Effector memory CD8-positive, alpha-beta T cell (primary cell): Measurements from ENCODE around the gene GPR37.

ENCODE experiments used
- ATAC-seq: fragments of 150-1000 bp; cut with Tn5 transposase; replicated peaks from 2 replicates; pipeline ENCODE4 v1.10.0; 2021; ENCODE audit warnings: mild to moderate bottlenecking, moderate library complexity
- DNase-seq, 3 experiments: peaks; one replicate each; pipeline ENCODE4 v3.0.0; 2021
- H3K27ac Mint-ChIP-seq, 2 donors: one replicate each; pipeline ENCODE4 v1.8.0; 2022; ENCODE audit warnings: mild to moderate bottlenecking in 2 of 2, mixed read lengths in 2 of 2, moderate library complexity in 2 of 2
- H3K27me3 Mint-ChIP-seq, 2 donors: one replicate each; pipeline ENCODE4 v1.8.0; 2022; ENCODE audit warnings: mixed read lengths in 2 of 2
- H3K36me3 Mint-ChIP-seq: one replicate; pipeline ENCODE4 v1.8.0; 2022; ENCODE audit warnings: mild to moderate bottlenecking, moderate library complexity, mixed read lengths; ENCODE audit not compliant: insufficient read depth
- H3K4me1 Mint-ChIP-seq, 2 donors: one replicate each; pipeline ENCODE4 v1.8.0; 2022; ENCODE audit warnings: low read depth in 2 of 2, mixed read lengths in 2 of 2
- H3K4me3 Mint-ChIP-seq, 2 donors: one replicate each; pipeline ENCODE4 v1.8.0; 2022; ENCODE audit warnings: mild to moderate bottlenecking in 2 of 2, mixed read lengths in 2 of 2, moderate library complexity in 2 of 2
- H3K9me3 Mint-ChIP-seq, 2 donors: one replicate each; pipeline ENCODE4 v1.8.0; 2022; ENCODE audit warnings: mixed read lengths in 2 of 2

Gene GPR37

DNA sequence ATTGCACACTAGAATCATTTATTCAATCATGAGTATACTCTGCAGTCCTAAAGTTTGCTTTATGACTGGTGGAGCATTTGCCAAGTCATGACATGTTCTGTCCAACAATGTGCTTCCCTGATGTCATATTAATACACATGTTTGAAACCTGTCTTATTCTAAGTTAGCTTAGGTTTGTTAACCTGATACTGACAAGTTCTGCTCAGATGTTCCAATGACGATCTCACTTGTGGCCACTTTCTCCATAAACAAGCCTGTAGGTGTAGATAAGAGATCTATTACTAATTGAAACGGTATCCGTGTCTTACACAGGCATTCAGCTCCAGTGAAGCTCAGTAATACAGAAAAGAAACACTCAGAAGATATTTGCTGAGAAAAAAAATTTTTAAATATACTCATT is 64.9 kb downstream of the GPR37 start:
- DNase-seq (no peak), ATAC-seq (no peak)
- no peak overlapping the region for H3K27ac Mint-ChIP-seq
- H3K36me3 Mint-ChIP-seq = no peaks in the 10 kb centered on the region
- no peak overlapping the region for H3K4me3 Mint-ChIP-seq
- H3K27me3 Mint-ChIP-seq = no peaks in the 10 kb centered on the region
- no peaks in the 10 kb centered on the region for H3K4me1 Mint-ChIP-seq
- H3K9me3 Mint-ChIP-seq = peaks cover 0 to 4% of the 10 kb centered on the region in 2 donors

DNA sequence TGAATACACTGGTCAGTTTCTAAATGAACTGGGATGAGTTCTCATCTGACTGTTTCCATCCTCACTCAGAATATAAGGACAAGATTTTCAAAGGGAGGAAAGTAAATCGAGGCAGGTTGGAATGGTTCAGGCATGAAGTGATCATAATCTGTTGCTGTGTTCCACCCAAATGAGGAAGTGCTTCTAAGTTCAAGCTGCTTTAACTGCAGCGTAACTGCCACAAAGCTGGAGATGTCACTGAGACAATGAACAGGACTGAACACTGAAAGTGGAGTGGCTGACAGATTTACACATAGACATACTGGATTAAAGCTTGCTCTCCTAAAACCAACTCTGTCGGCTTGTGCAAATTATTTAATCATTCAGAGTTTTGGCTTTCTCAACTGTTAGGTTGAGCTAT is 66.6 kb downstream of the GPR37 start:
- H3K9me3 Mint-ChIP-seq = peaks cover 0 to 5% of the 10 kb centered on the region in 2 donors
- no peak overlapping the region for H3K4me3 Mint-ChIP-seq
- no peak for ATAC-seq
- H3K27me3 Mint-ChIP-seq = no peaks in the 10 kb centered on the region
- H3K4me1 Mint-ChIP-seq = no peaks in the 10 kb centered on the region
- DNase-seq = no peak
- H3K27ac Mint-ChIP-seq = no peak overlapping the region
- no peaks in the 10 kb centered on the region for H3K36me3 Mint-ChIP-seq

DNA sequence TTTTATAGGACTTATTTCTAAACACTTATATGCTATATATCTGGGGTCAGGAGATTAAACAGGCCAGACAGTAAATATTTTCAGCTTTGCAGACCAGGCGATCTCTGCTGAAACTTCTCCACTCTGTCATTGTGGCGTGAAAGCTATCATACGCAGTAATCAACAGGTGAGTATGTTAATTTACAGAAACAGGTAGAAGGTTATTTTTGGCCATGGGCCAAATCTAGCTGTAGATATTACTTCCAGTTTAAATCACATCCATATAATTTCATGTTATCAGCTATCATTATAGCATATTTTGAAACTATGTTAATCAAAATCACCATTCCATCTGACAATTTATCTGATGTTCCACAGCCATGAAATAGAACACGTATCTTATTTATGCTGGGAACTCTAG is 67.8 kb downstream of the GPR37 start:
- Mint-ChIP-seq H3K9me3 (peaks cover 0 to 5% of the 10 kb centered on the region in 2 donors), H3K4me1 (no peaks in the 10 kb centered on the region), H3K36me3 (no peaks in the 10 kb centered on the region), H3K4me3 (no peak overlapping the region), H3K27ac (no peak overlapping the region), H3K27me3 (no peaks in the 10 kb centered on the region)
- DNase-seq (no peak), ATAC-seq (no peak)
